HCT116 (cell line): ENCODE measurements around the gene TMEM62. TPM values are rescaled to one million over a fixed set of nuclear protein-coding genes. Genes with fewer than 3 reads are reported as not detected.

ENCODE experiments used
- ATAC-seq: fragments of 200-7000 bp; cut with Tn5 transposase; 2 replicates; pipeline ENCODE4 v1.9.1; 2020; ENCODE audit warnings: mild to moderate bottlenecking, moderate library complexity
- BruUV-seq: library from RNA; stranded (reverse); fragments of 400-500 nt; replicated peaks from 2 replicates; lab custom pipeline; 2021; lab: Mats Ljungman, UMichigan
- CTCF ChIA-PET: fragments of 300-600 bp; sonication (Branson Sonifier 250); formaldehyde crosslinking; loops from one replicate; lab custom pipeline; 2021; ENCODE audit warnings: antibody characterized with exemption; lab: Charles Lee
- POLR2A ChIA-PET: fragments of 300-600, 350-600 bp; sonication (Branson Sonifier 250); formaldehyde crosslinking; loops from one replicate; lab custom pipeline; 2021; ENCODE audit warnings: antibody characterized with exemption; lab: Charles Lee
- RAD21 ChIA-PET, 2 experiments: fragments of 300-600 bp; sonication (Branson Sonifier 250); formaldehyde crosslinking; loops; one replicate each; lab custom pipeline; 2023; ENCODE audit warnings: low total read pairs in 2 of 2; ENCODE audit not compliant: uncharacterized antibody in 2 of 2, unreplicated experiment in 2 of 2, low non-redundant PET in 1 of 2; lab: Charles Lee
- DNase-seq: peaks from one replicate; pipeline ENCODE4 v3.0.0-alpha.2; 2010; ENCODE audit warnings: low read depth, low spot score
- H2AFZ ChIP-seq: fragments of 200-600 bp; shearing (Covaris generic), sonication (generic); 2 replicates; pipeline ENCODE4 v1.6.1; 2017; ENCODE audit warnings: low read depth, mixed run types, mixed read lengths, antibody characterized with exemption, low read length; ENCODE audit not compliant: poor library complexity, severe bottlenecking
- H3K27ac ChIP-seq: 2 replicates; pipeline ENCODE4 v1.5.1; 2012; ENCODE audit warnings: low read depth, low read length
- H3K27me3 ChIP-seq: fragments of 200-600 bp; sonication (generic); 2 replicates; pipeline ENCODE4 v1.6.1; 2016; ENCODE audit warnings: mixed run types, low read length, mixed read lengths; ENCODE audit not compliant: insufficient read depth
- H3K36me3 ChIP-seq, 2 experiments: fragments of 200-500 bp in 1 of 2; fragments of 200-600 bp in 1 of 2; sonication (Bioruptor generic) in 1 of 2; sonication (generic) in 1 of 2; 2 replicates each; pipeline versions ENCODE4 v1.5.1 to v1.6.1; 2014 to 2016; ENCODE audit warnings: low read length in 2 of 2, inconsistent platforms in 1 of 2, mixed read lengths in 1 of 2, mixed run types in 1 of 2; ENCODE audit not compliant: insufficient read depth in 2 of 2, control insufficient read depth in 1 of 2
- H3K4me1 ChIP-seq, 2 experiments: fragments of 200-600 bp in 1 of 2; sonication (generic) in 1 of 2; 2 replicates each; pipeline versions ENCODE4 v1.5.1 to v1.6.1; 2012 to 2017; ENCODE audit warnings: low read length in 2 of 2, inconsistent platforms in 1 of 2, mild to moderate bottlenecking in 1 of 2, mixed read lengths in 1 of 2, mixed run types in 1 of 2, moderate library complexity in 1 of 2; ENCODE audit not compliant: insufficient read depth in 2 of 2, control insufficient read depth in 1 of 2
- H3K4me2 ChIP-seq: fragments of 200-600 bp; sonication (generic); 2 replicates; pipeline ENCODE4 v1.6.1; 2017; ENCODE audit warnings: mixed run types, low read length, mixed read lengths
- H3K4me3 ChIP-seq, 2 experiments: fragments of 200-600 bp in 1 of 2; sonication (generic) in 1 of 2; replicated peaks in 1 of 2; 2 replicates each; pipeline ENCODE4 v1.5.1; 2011 to 2016; ENCODE audit warnings: low read length in 2 of 2, control low read depth in 1 of 2, low read depth in 1 of 2, mild to moderate bottlenecking in 1 of 2, mixed read lengths in 1 of 2, mixed run types in 1 of 2
- H3K79me2 ChIP-seq: fragments of 200-600 bp; sonication (generic); 2 replicates; pipeline ENCODE4 v1.6.1; 2017; ENCODE audit warnings: mild to moderate bottlenecking, mixed run types, low read length, moderate library complexity, mixed read lengths; ENCODE audit not compliant: insufficient read depth
- H3K9ac ChIP-seq: fragments of 200-600 bp; sonication (generic); 2 replicates; pipeline ENCODE4 v1.6.1; 2016; ENCODE audit warnings: low read length, mixed read lengths
- H3K9me2 ChIP-seq: fragments of 200-600 bp; sonication (generic), shearing (Covaris generic); 2 replicates; pipeline ENCODE4 v1.6.1; 2017; ENCODE audit warnings: mixed run types, mild to moderate bottlenecking, moderate library complexity; ENCODE audit not compliant: insufficient read depth
- H3K9me3 ChIP-seq, 2 experiments: fragments of 200-500 bp in 1 of 2; fragments of 200-600 bp in 1 of 2; sonication (Bioruptor generic) in 1 of 2; sonication (generic) in 1 of 2; 2 replicates each; pipeline ENCODE4 v1.6.1; 2014 to 2017; ENCODE audit warnings: low read length in 2 of 2, mixed read lengths in 2 of 2, inconsistent platforms in 1 of 2, low read depth in 1 of 2, mild to moderate bottlenecking in 1 of 2, mixed run types in 1 of 2, moderate library complexity in 1 of 2; ENCODE audit not compliant: control insufficient read depth in 1 of 2, insufficient read depth in 1 of 2
- H4K20me1 ChIP-seq: fragments of 200-600 bp; sonication (generic), shearing (Covaris generic); 2 replicates; pipeline ENCODE4 v1.6.1; 2017; ENCODE audit warnings: mixed run types, mild to moderate bottlenecking, moderate library complexity; ENCODE audit not compliant: insufficient read depth
- CBX3 ChIP-seq: IDR thresholded peaks from 2 replicates; pipeline ENCODE4 v1.6.1; 2012; ENCODE audit warnings: low read depth
- CTCF ChIP-seq, 3 experiments: fragments of 200-600 bp in 1 of 3; sonication (generic) in 1 of 3; IDR thresholded peaks in 2 of 3; conservative IDR thresholded peaks in 1 of 3; 2 replicates each; pipeline ENCODE4 v1.5.1; 2012 to 2017; ENCODE audit warnings: low read depth in 2 of 3, low read length in 2 of 3, antibody characterized with exemption in 1 of 3, borderline replicate concordance in 1 of 3, control low read depth in 1 of 3, mild to moderate bottlenecking in 1 of 3, mixed read lengths in 1 of 3, mixed run types in 1 of 3, moderate library complexity in 1 of 3; ENCODE audit not compliant: insufficient read depth in 1 of 3
- ELF1 ChIP-seq: IDR thresholded peaks from 2 replicates; pipeline ENCODE4 v1.6.1; 2012; ENCODE audit warnings: low read depth, borderline replicate concordance
- EZH2 ChIP-seq: fragments of 200-600 bp; sonication (generic); IDR thresholded peaks from 2 replicates; pipeline ENCODE4 v1.6.1; 2017; ENCODE audit warnings: antibody characterized with exemption, mixed run types
- EZH2phosphoT487 ChIP-seq: fragments of 200-600 bp; IDR thresholded peaks from 2 replicates; pipeline ENCODE4 v1.6.1; 2018; ENCODE audit warnings: antibody characterized with exemption, borderline replicate concordance
- FOSL1 ChIP-seq: IDR thresholded peaks from 2 replicates; pipeline ENCODE4 v1.6.1; 2012; ENCODE audit warnings: low read depth
- JUND ChIP-seq: IDR thresholded peaks from 2 replicates; pipeline ENCODE4 v1.6.1; 2012
- POLR2A ChIP-seq: IDR thresholded peaks from 2 replicates; pipeline ENCODE4 v1.7.0; 2011; ENCODE audit warnings: borderline replicate concordance; ENCODE audit not compliant: insufficient read depth, insufficient read length; ENCODE audit errors: extremely low read depth
- POLR2AphosphoS5 ChIP-seq: IDR thresholded peaks from 2 replicates; pipeline ENCODE4 v1.6.1; 2011; ENCODE audit warnings: mild to moderate bottlenecking, low read depth, low read length, moderate library complexity
- RAD21 ChIP-seq: IDR thresholded peaks from 2 replicates; pipeline ENCODE4 v1.6.1; 2012; ENCODE audit warnings: low read depth, mild to moderate bottlenecking
- SP1 ChIP-seq: IDR thresholded peaks from 2 replicates; pipeline ENCODE4 v1.6.1; 2012; ENCODE audit warnings: low read depth
- SRF ChIP-seq: IDR thresholded peaks from 2 replicates; pipeline ENCODE4 v1.6.1; 2012; ENCODE audit warnings: low read depth
- YY1 ChIP-seq: IDR thresholded peaks from 2 replicates; pipeline ENCODE4 v1.6.1; 2011; ENCODE audit warnings: low read length, low read depth, moderate library complexity, mild to moderate bottlenecking; ENCODE audit not compliant: insufficient replicate concordance; ENCODE audit errors: extremely low read depth
- ZFX ChIP-seq: fragments of 450-650 bp; IDR thresholded peaks from 2 replicates; pipeline ENCODE4 v1.6.1; 2017
- intact Hi-C: fragments of 100-400 bp; cut with micrococcal nuclease; formaldehyde crosslinking; loops from 2 replicates; pipeline ENCODE4 v1.10.0; 2022
- total RNA-seq: library from RNA; stranded (reverse); gene quantifications from one replicate; pipeline ENCODE4 v1.2.1, GENCODE V29; 2021; ENCODE audit not compliant: unreplicated experiment
- TF ChIP-seq, protein P1 (sequence below): IDR thresholded peaks from 2 replicates; pipeline ENCODE4 v1.6.1; 2011; ENCODE audit warnings: mild to moderate bottlenecking, low read length, moderate library complexity; ENCODE audit not compliant: insufficient replicate concordance; ENCODE audit errors: extremely low read depth
- TF ChIP-seq, protein P2 (sequence below): IDR thresholded peaks from 2 replicates; pipeline ENCODE4 v1.6.1; 2012

TMEM62 gene
- total RNA-seq, 1 experiment from 2014 or later: 8.8 TPM

DNA sequence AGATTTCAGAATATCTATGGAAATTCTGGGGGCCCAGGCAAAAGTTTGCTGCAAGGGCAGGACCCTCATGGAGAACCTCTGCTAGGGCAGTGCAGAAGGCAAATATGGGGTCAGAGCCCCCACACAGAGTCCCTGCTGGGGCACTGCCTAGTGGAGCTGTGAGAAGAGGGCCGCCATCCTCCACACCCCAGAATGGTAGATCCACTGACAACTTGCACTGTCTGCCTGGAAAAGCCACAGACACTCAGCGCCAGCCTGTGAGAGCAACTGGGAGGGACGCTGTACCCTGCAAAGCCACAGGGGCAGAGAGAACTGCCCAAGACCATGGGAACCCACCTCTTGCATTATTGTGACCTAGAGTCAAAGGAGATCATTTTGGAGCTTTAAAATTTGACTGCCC lies 65.6 kb downstream of the TMEM62 start:
- POLR2A ChIA-PET: no interaction called here
- ATAC-seq: no peak
- DNase-seq: no peak
- H3K27me3 ChIP-seq: no peaks in the 10 kb centered on the region
- no peak overlapping the region for H3K4me3 ChIP-seq
- peaks cover 0 to 1% of the 10 kb centered on the region in 2 experiments; a peak in 1 of 4 replicates for H3K4me1 ChIP-seq
- peaks cover 0 to 6% of the 10 kb centered on the region in 2 experiments; a peak in 2 of 4 replicates for H3K36me3 ChIP-seq
- TF ChIP-seq SRF: no peak
- no peak for TF ChIP-seq JUND
- TF ChIP-seq EZH2: no peak
- TF ChIP-seq, protein P1, sequence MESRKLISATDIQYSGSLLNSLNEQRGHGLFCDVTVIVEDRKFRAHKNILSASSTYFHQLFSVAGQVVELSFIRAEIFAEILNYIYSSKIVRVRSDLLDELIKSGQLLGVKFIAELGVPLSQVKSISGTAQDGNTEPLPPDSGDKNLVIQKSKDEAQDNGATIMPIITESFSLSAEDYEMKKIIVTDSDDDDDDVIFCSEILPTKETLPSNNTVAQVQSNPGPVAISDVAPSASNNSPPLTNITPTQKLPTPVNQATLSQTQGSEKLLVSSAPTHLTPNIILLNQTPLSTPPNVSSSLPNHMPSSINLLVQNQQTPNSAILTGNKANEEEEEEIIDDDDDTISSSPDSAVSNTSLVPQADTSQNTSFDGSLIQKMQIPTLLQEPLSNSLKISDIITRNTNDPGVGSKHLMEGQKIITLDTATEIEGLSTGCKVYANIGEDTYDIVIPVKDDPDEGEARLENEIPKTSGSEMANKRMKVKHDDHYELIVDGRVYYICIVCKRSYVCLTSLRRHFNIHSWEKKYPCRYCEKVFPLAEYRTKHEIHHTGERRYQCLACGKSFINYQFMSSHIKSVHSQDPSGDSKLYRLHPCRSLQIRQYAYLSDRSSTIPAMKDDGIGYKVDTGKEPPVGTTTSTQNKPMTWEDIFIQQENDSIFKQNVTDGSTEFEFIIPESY: no peak
- TF ChIP-seq FOSL1: no peak
- no peak for TF ChIP-seq CTCF (IDR thresholded peaks at IDR 0.05 in 2 of 3, conservative IDR thresholded peaks at IDR 0.05 in 1 of 3; ENCODE audit: borderline replicate concordance in 1 of 3, insufficient read depth in 1 of 3, low read depth in 2 of 3, low read length in 2 of 3)
- no peak for TF ChIP-seq POLR2A
- TF ChIP-seq ELF1: no peak
- TF ChIP-seq EZH2phosphoT487: no peak
- TF ChIP-seq, protein P2, sequence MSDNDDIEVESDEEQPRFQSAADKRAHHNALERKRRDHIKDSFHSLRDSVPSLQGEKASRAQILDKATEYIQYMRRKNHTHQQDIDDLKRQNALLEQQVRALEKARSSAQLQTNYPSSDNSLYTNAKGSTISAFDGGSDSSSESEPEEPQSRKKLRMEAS: no peak
- TF ChIP-seq YY1: no peak
- TF ChIP-seq RAD21: no peak
- TF ChIP-seq ZFX: no peak
- no peak for TF ChIP-seq POLR2AphosphoS5
- TF ChIP-seq SP1: no peak
- TF ChIP-seq CBX3: no peak
- H3K9me3 ChIP-seq: no peaks in the 10 kb centered on the region
- H3K9me2 ChIP-seq: no peaks in the 10 kb centered on the region
- intact Hi-C loops: no loop called here
- no peak overlapping the region for H2AFZ ChIP-seq
- H4K20me1 ChIP-seq: peaks cover 3% of the 10 kb centered on the region; the same call in 1 of the 2 replicates
- RAD21 ChIA-PET: no interaction called here
- CTCF ChIA-PET: no interaction called here
- H3K4me2 ChIP-seq: no peak overlapping the region
- H3K79me2 ChIP-seq: no peaks in the 10 kb centered on the region
- no peak overlapping the region for H3K27ac ChIP-seq
- no peak overlapping the region for H3K9ac ChIP-seq
- no TSS peak for BruUV-seq
